KMS-11 (cell line): Measurements from ENCODE around the gene KIF1A.

Source experiments
- H2AFZ ChIP-seq: fragments of 200-600 bp; sonication (generic); 2 replicates; pipeline ENCODE4 v1.6.1; 2016; ENCODE audit warnings: antibody characterized with exemption, mixed run types, low read depth
- H3K27ac ChIP-seq: fragments of 200-600 bp; sonication (generic); 2 replicates; pipeline ENCODE4 v1.6.1; 2016; ENCODE audit warnings: mild to moderate bottlenecking, mixed run types
- H3K27me3 ChIP-seq: fragments of 200-600 bp; sonication (generic); 2 replicates; pipeline ENCODE4 v1.6.1; 2017; ENCODE audit warnings: mild to moderate bottlenecking, low read depth, mixed run types, moderate library complexity; ENCODE audit not compliant: insufficient read depth
- H3K36me3 ChIP-seq: fragments of 200-600 bp; sonication (generic); 2 replicates; pipeline ENCODE4 v1.6.1; 2017; ENCODE audit warnings: mild to moderate bottlenecking, mixed run types; ENCODE audit not compliant: insufficient read depth
- H3K4me1 ChIP-seq: fragments of 200-600 bp; sonication (generic); 2 replicates; pipeline ENCODE4 v1.6.1; 2016; ENCODE audit warnings: mild to moderate bottlenecking, low read depth, mixed run types; ENCODE audit not compliant: poor library complexity, severe bottlenecking
- H3K4me2 ChIP-seq: fragments of 200-600 bp; sonication (generic); 2 replicates; pipeline ENCODE4 v1.7.0; 2016; ENCODE audit warnings: mild to moderate bottlenecking, mixed run types
- H3K4me3 ChIP-seq: fragments of 200-600 bp; sonication (generic); IDR thresholded peaks from 2 replicates; pipeline ENCODE4 v1.6.1; 2017; ENCODE audit warnings: low read depth, low read length, mixed read lengths; ENCODE audit not compliant: insufficient read depth
- H3K79me2 ChIP-seq: fragments of 200-600 bp; sonication (generic); 2 replicates; pipeline ENCODE4 v1.6.1; 2016; ENCODE audit warnings: low read depth, mixed run types; ENCODE audit not compliant: insufficient read depth
- H3K9ac ChIP-seq: fragments of 200-600 bp; sonication (generic); 2 replicates; pipeline ENCODE4 v1.6.1; 2016; ENCODE audit warnings: mild to moderate bottlenecking, mixed run types
- H4K20me1 ChIP-seq: fragments of 200-600 bp; sonication (generic); 2 replicates; pipeline ENCODE4 v1.6.1; 2016; ENCODE audit warnings: mild to moderate bottlenecking, mixed run types; ENCODE audit not compliant: insufficient read depth
- TF ChIP-seq, protein P1 (sequence below): fragments of 200-600 bp; sonication (generic); conservative IDR thresholded peaks from 2 replicates; pipeline ENCODE4 v1.6.1; 2017; ENCODE audit warnings: low read depth, mild to moderate bottlenecking, antibody characterized with exemption, low read length, moderate library complexity, mixed read lengths

The KIF1A gene

GRCh38 chr2:240739797-240740196, 80.2 kb downstream of the KIF1A start:
- no peak overlapping the region for H3K27ac ChIP-seq
- H2AFZ ChIP-seq: no peak overlapping the region
- TF ChIP-seq, protein P1, sequence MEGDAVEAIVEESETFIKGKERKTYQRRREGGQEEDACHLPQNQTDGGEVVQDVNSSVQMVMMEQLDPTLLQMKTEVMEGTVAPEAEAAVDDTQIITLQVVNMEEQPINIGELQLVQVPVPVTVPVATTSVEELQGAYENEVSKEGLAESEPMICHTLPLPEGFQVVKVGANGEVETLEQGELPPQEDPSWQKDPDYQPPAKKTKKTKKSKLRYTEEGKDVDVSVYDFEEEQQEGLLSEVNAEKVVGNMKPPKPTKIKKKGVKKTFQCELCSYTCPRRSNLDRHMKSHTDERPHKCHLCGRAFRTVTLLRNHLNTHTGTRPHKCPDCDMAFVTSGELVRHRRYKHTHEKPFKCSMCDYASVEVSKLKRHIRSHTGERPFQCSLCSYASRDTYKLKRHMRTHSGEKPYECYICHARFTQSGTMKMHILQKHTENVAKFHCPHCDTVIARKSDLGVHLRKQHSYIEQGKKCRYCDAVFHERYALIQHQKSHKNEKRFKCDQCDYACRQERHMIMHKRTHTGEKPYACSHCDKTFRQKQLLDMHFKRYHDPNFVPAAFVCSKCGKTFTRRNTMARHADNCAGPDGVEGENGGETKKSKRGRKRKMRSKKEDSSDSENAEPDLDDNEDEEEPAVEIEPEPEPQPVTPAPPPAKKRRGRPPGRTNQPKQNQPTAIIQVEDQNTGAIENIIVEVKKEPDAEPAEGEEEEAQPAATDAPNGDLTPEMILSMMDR: no peak
- no peaks in the 10 kb centered on the region for H3K36me3 ChIP-seq
- H3K4me3 ChIP-seq: no peak overlapping the region
- H4K20me1 ChIP-seq: no peaks in the 10 kb centered on the region
- no peak overlapping the region for H3K9ac ChIP-seq
- no peaks in the 10 kb centered on the region for H3K79me2 ChIP-seq
- H3K4me2 ChIP-seq: no peak overlapping the region
- peaks cover 18% of the 10 kb centered on the region; the same call in 1 of the 2 replicates for H3K27me3 ChIP-seq
- H3K4me1 ChIP-seq: no peaks in the 10 kb centered on the region

DNA sequence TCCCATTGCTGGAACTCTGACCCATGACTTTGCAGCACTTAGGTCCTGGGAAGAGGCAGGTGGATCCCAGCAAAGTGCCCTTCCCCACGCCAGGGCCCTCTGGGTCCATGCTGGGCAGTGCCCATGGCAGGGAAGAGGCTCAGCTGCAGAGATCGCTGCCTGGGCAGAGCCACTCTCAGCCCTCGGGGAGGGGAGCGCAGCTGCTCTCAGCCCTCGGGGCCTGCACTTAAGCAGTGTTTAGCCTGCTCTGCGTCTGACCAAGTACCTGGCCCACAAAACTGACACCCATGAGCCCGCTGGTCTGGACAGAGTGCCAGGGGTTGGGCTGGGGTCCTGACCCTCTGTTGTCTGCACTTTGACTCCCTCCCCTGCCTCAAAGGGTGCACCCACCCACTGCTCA, 82.1 kb downstream of the KIF1A start:
- Histone ChIP-seq H3K27me3 (peaks cover 29% of the 10 kb centered on the region; the same call in 1 of the 2 replicates), H3K27ac (no peak overlapping the region), H3K79me2 (no peaks in the 10 kb centered on the region), H3K4me2 (no peak overlapping the region), H3K4me1 (no peaks in the 10 kb centered on the region), H3K4me3 (no peak overlapping the region), H2AFZ (no peak overlapping the region), H3K9ac (no peak overlapping the region), H3K36me3 (no peaks in the 10 kb centered on the region), H4K20me1 (no peaks in the 10 kb centered on the region)
- TF ChIP-seq, protein P1: no peak

DNA sequence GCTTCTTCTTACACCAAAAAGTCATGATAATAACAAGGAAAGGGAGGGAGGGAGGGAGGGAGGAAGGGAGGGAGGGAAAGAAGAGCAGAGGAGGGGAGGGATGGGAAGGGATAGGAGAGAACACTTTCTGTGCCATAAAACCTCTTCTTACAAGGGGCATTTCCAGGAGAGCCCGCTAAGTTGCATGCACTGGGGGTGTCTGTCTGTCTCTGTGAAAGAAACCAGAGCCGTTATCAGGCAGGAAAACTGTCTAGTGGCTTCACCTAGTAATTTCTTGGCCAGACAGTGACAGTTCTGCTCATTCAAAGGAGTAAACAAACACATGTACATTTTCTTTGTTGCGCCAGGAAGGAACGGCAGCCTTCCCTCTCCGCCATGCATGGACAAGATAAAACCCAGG, 82.5 kb downstream of the KIF1A start:
- no peaks in the 10 kb centered on the region for H3K4me1 ChIP-seq
- no peaks in the 10 kb centered on the region for H3K36me3 ChIP-seq
- H4K20me1 ChIP-seq: no peaks in the 10 kb centered on the region
- H3K27ac ChIP-seq: no peak overlapping the region
- no peaks in the 10 kb centered on the region for H3K79me2 ChIP-seq
- H3K27me3 ChIP-seq: peaks cover 29% of the 10 kb centered on the region; the same call in 1 of the 2 replicates
- H3K9ac ChIP-seq: no peak overlapping the region
- no peak overlapping the region for H3K4me2 ChIP-seq
- TF ChIP-seq, protein P1: no peak
- H3K4me3 ChIP-seq: no peak overlapping the region
- H2AFZ ChIP-seq: no peak overlapping the region

- Histone ChIP-seq H3K9ac (no peak overlapping the region), H2AFZ (no peak overlapping the region), H3K27ac (no peak overlapping the region), H3K36me3 (no peaks in the 10 kb centered on the region), H3K4me2 (no peak overlapping the region), H3K27me3 (peaks cover 29% of the 10 kb centered on the region; the same call in 1 of the 2 replicates), H4K20me1 (no peaks in the 10 kb centered on the region), H3K4me1 (no peaks in the 10 kb centered on the region), H3K4me3 (no peak overlapping the region), H3K79me2 (no peaks in the 10 kb centered on the region)
- TF ChIP-seq, protein P1: no peak
Observed at GRCh38 chr2:240736281-240737250, 83.5 kb downstream of the KIF1A start.
